ENCODE results near the gene ADRM1.

ADRM1 gene

DNA sequence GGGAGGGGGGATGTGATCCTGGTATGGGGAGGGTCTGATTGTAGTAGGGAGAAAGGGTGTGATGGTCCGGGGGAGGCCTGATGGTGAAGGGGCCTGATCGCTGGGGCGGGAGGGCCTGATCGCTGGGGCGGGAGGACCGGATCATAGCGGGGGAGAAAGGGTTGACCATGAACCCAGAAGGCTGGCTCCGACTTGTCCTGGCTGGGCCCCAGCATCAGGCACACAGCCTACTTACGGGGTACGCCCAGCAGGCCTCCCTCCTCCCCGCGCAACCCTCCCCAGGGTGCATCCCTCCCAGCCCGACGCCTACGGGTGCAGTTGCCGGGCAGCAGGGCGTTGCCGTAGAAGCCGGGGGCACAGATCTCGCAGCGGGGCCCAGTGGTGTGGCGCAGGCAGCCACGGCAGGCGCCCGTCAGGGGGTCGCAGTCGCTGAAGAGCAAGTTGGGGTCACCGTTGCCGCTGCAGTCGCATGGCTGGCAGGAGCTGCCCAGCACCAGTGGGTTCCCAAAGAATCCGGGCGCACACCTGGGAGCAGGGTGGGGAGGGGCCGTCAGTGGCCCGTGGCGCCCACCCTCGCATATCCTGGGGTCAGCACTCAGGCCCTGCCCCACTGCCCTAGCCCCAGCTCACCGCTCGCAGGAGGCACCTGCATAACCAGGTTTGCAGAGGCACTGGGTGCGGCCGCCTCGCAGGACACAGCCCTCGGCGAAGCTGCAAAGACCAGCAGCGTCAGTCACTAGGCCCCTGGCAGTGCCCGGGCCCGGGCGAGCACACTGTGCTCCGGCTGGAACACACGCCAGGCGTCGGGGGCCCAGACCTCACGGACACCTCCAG, 20.6 kb downstream of the ADRM1 start:
- no peak for DNase-seq (ENCODE audit: extremely low read depth in 1 of 2, low read depth in 1 of 2)

DNA sequence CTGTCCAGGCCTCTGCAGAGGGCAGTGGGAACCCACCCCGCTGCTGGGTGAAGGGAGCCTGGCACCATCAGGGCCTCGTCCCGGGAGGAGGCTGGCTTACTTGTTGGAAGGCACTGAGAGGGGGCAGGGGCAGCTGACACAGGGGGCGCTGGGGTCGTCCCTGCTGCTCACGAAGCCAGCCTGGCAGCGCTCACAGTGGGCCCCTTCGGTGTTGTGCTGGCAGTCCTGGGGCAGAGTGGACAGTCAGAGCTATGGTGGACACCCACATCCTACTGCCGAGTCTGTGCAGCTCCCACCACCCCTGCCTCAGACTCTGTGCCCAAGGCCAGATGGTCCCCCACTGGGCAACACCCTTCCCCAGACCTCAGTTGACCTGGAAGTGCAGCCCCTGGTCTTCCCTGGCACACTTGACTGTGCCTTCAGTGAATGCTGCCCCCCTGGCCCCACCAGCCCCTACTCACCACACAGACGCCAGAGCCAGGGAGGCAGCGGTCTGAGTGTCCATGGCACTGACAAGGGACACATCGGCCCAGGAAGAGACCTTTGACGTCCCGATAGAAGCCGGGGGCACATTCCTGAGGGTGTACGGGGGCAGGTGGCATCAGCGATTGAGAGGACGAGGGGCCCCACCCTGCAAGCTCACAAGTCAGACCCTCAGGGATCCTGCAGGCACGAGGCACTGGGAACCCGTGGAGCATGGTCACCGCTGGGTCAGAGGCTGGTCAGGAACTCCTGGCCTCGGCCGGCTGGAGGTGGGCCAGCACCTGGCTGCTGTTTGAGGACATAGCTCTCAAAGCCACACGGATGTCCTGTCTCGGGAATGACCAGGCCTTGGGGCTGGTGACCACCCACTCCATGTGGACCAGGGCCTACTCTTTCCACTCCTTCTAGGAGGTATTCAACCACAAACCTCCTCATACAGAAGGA, 21.4 kb downstream of the ADRM1 start:
- no peak for DNase-seq (ENCODE audit: extremely low read depth in 1 of 2, low read depth in 1 of 2)

DNA sequence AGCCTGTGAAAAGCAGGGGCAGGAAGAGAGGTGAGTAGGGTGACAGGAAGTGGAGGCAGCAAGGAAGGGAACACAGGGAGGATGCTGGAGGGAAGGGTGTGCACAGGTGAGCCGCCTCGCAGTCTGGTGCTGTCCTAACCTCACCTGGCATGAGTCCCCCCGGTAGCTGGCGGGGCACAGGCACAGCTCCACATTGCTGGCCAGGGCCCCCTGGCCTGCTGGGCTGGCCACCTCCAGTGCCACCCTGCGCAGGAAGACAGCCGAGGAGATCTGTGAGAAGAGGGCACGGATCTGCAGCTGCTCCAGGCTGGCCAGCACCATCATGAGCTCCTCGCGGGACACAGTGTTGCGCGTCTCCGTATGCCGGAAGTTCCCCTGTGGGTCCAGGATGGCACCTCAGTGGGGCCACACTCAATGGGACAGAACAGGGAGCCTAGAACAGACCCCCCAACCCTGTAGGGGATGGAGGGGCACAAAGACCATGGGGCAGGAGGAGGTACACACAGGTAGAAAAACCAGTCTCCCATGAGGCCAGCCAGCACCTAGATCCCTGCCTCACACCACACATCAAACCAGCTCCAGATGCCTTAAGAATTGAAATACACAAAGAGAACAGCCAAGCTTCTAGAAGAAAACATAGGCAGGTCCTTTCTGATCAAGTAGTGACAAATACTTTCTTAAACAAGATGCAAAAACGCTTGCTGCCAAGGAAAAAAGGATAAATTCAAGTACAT, 22.5 kb downstream of the ADRM1 start:
- DNase-seq (ENCODE audit: extremely low read depth in 1 of 2, low read depth in 1 of 2), result no peak

DNA sequence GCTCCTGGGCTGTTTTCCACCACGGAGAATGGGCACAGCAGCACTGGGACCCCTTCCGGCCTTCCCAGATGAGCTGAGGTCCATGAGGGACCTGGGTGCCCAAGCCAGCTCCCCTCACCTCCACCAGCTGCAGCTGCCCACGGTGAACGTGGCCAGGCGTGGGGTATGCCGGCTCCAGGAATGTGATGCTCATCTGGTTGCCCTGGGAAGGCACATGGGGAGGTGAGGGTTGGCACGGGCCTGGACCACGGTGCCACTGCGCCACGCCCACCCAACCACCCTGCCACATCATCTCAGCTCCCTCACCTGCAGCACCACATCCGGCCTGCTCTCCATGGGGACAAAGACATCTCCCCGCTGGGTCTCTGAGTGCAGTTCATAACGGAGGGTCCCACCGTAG, 23.8 kb downstream of the ADRM1 start:
- DNase-seq (ENCODE audit: extremely low read depth in 1 of 2, low read depth in 1 of 2), result no peak

DNA sequence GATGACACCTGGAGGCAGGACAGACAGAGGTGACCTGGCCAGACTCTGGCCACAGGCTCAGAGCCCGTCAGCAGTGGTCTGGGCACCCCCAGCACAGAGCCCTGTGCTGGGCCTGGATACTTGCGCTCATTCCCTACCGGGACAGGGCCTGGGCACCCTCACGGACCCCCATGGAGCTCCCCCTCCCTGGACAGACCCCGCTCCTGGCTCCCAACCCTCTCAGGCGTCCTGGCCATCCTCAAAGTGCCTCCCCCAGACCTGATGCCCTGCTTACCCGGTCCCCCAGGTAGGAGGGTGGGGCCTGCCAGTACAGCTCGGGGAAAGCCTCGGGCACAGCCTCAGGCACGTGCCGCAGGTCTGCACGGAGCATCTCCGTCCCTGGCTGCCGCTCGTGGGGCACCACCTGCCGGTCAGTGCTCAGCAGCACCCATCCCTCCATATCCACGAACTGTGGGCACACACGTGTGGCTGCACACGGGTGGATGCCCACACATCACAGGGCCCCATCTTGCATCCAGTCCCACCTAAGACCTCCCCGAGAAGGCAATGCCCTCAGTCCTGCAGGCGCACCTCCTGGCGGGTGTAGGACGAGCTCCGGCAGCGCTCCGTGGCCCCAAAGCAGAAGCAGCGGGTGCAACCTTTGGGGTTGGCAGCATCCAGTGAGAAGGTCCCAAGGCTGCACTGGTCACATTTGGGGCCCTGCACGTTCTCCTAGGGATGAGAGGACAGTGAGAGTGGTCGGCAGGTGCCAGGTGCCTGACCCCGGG, 24.3 kb downstream of the ADRM1 start:
- DNase-seq (ENCODE audit: extremely low read depth in 1 of 2, low read depth in 1 of 2), result no peak

DNA sequence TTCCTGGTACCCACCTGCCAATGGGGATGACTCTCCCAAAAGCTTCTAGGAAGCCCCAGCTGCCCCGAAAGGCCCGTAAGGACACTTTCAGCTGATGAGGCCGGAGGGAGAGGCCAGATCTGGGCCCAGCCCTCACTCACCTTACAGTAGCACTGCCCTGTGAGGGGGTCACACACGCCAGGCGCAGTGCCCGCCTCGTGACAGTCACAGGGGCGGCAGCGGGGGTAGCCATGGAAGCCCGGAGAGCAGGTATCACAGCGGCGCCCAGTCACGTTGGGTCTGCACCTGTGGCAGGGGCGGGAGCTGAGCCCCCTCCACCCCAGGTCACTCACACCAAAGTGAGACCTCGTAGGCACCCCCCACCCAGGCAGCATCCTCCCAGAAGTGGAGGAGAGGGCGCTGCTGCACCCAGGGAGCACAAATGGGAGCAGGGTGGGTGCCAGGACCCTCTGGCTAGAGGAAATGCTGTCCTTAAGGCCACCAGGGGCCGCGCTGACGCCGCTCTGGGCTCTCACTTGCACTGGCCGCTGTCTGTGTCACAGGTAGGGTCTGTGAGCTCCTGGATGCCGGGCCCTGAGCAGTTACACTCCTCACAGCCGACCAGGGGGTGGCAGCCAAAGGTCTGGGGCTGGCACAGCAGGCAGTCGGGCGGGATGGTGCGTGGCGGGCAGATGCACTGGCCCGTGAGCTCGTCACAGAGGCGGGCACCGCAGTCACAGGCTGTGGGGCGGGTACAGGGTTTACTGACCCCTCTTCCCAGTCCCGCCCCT, 25.1 kb downstream of the ADRM1 start:
- DNase-seq (ENCODE audit: extremely low read depth in 1 of 2, low read depth in 1 of 2), result no peak

DNA sequence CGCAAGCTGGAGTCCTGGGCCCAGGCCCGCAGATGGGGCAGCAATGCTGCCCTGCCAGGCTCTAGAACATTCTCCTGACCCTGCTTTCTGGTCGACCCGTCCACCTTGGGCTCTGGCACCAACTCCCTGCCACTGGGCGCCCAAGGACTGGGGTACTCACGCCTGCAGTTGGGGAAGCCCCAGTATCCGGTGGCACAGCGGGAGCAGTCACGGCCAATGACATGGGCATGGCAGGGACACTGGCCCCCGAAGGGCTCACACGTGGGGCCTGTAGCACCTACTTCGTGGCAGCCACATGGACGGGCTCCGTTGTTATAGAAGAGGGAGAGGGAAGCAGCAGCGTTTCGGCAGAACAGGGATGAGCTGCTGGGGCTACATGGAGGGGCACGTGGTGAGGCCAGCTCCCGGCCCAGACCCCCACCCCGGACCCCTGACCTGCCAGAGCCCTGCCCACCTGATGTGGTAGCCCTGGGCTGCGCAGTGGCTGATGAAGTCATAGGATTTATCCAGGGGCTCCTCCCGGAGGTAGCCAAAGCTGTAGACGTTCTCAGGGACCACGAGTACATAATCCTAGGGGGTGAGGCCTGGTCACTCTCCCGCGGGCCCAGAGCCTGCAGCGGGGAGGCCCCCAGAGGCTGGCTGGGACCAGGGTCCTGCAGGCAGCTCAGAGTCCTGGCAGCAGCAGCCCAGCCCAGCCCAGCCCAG, 26.0 kb downstream of the ADRM1 start:
- DNase-seq (ENCODE audit: extremely low read depth in 1 of 2, low read depth in 1 of 2), result no peak

DNA sequence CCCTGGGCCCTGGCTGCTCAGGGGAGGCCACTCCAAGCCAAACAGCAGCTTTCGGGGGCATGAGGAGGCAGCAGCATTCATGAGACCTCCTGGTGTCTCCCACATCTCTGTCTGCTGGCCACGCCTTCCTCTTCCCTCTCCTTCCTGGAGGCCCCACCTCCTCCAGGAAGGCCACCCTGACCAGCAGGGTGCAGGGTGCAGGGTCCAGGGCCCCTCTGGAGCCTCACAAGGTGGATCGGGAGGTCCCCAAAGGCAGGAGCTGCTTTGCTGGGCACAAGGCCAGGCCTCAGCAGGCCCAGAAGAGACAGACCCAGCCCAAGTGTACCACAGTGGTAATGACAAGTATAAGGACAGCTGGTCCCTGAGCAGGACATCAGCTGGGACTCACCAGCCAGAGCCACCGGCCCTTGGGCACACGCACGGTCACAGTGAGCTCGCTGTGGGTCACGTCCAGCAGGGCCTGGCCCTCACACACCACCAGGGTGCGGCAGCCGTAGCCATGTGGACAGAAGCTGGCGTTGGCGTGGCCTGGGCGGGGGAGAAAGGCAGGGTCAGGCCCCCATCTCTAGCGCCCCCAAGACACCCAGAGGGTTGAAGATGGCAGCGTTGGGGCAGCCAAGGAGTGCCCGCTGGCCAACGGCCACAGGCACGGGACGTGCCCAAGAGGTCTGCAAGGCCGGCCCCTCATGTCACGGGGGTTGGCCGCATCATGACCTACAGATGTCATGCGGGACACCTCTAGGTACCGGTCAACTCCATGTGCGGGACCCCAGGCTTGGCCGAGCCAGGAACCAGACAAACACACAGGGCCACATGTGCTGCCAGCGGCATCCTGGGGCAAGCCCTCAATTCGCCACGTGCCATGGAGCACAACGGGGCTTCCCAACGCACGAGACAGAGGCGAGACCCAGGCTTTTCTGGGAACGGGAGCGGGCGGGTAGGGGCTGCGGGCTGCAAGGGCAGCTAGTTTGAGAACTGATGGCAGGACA, 26.9 kb downstream of the ADRM1 start:
- no peak for DNase-seq (ENCODE audit: extremely low read depth in 1 of 2, low read depth in 1 of 2)

DNA sequence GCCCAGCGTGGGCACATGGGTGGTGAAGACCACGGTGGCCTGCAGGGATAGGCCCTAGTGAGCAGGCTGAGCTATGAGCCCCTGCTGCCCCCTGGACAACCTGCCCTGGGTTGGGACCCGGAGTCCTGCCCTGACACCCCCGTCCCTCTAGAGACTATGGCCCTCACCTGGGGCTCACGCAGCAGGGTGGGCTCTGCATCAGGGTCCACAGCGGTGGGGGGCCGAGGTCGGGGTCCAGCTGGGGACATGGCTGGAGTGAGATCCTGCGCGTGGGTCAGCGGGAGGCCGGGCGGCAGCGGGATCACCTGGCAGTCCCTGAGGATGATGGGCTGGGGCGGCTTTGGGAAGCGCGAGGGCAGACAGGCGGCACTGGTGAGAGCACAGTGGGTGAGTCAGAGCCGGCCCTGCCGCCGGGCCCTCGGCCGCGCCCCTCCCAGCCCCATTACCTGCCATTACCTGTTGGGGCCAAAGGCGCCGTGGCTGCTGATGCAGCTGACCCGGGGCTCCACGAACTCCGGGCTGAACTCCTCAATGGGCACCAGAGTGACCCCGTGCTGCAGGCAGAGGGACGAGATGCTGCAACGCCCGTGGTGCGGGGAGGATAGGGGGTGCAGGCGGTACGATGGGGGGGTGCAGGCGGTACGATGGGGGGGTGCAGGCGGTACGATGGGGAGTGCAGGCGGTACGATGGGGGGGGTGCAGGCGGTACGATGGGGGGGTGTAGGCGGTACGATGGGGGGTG, 27.9 kb downstream of the ADRM1 start:
- DNase-seq (ENCODE audit: extremely low read depth in 1 of 2, low read depth in 1 of 2), result no peak

DNA sequence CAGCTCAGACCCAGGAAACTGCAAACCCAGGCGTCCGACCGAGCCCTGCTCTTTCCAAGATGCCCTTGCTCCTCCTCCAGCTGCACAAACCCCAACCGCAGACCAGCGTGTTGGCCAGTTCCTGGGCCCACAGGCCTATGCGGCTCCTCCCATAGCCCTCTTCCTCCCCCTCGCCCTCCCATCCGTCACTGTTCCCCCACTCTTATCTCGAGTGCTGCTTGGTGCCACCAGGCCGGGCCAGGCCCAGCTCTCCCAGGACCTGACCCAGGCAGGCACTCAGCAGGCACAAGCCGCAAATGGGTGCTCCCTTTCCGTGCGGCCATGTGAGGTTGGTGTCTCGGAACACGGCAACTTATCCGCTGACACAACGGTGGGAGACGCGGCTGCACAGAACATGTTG, 28.6 kb downstream of the ADRM1 start:
- no peak for DNase-seq (ENCODE audit: extremely low read depth in 1 of 2, low read depth in 1 of 2)

DNA sequence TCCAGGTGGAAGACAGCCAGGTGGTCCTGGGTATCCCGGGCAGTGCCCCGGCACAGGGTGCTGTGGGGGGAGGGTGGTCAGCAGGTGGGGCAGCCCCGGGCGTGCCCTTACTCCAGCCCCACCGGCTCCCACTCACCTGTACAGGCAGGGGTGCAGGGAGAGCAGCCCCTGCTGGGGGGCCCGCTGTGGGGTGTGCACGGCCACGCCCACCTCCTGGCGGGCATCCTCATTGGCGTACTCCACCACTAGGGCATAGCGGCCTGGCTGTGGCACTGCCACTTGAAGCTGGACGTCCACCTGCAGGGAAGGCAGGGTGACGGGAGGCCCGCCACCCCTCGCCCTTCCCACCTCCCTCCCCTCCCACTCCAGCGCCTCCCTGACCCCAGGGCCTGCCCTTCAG, 29.6 kb downstream of the ADRM1 start:
- no peak for DNase-seq (ENCODE audit: extremely low read depth in 1 of 2, low read depth in 1 of 2)

DNA sequence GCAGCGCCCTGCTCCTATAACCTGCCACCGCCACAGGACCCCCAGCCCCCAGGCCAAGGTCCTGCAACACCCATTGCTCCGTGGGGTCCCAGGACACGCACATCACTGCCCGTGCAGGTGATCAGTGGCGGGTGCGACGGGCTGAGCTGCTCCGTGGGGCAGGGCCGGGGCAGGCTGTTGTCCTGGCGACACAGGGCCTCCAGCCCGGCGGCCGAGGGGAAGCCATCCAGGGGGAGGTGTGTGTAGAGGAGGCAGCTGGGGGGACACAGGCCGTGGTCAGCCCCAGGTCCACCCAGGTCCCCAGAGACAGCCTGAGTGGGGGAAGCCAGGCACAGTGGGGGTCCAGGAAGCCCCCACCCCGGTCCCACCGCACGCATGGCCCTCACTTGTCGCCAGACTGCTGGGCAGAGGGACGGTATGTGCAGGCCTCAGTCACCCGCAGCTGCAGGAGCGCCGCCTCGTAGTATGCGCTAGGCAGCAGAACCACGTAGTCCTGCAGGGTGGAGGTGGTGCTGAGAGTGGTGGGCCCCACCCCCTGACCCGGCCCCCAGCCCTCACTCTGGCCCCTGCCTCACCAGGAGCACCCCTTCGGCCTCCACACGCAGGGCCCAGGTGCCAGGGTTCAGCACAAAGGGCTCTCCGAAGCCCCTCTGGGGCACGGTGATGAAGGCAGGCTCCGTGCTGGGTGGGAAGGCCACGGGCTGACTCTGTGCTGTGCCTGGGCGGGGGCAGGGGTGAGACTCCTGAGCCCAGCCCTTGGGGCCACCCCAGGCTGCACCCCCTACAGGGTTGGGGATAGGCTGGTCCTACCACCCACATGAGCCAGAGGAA, 30.4 kb downstream of the ADRM1 start:
- no peak for DNase-seq (ENCODE audit: extremely low read depth in 1 of 2, low read depth in 1 of 2)

DNA sequence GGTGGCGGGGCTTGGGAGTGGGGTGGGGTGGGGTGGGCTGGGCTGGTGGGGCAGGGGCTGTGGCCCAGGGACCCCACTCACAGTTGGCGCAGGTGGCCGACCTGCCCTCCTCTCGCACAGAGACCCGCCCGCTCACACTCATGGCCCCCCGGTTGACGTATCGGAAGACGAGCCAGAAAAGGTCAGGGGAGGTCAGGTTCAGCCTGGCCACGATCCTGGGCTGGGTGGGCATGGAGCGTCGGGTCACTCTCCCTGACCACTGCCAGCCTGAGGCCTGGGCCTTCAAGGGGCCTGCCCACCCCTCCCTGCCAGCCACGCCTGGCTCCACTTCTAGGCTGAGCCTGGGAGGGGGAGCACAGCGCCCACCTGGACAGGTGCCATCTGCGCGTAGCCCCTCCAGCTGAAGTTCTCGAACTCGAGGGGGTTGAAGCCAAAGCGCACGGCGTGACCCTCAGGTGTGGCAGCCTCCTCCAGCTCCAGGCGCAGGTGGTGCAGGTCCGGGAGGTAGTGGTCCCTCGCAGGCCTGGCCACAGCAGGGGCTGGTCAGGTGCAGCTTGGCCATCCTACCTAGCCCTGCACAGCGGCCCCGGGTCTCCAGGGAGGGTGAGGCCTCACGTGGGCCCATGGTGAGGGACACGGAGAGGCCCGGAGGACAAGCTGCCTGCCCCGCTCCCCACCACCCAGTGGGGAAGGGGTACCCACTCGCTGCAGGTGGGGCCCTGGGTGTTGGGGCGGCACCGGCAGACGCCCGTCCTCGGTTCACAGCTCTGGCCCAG, 31.2 kb downstream of the ADRM1 start:
- DNase-seq (ENCODE audit: extremely low read depth in 1 of 2, low read depth in 1 of 2), result no peak

DNA sequence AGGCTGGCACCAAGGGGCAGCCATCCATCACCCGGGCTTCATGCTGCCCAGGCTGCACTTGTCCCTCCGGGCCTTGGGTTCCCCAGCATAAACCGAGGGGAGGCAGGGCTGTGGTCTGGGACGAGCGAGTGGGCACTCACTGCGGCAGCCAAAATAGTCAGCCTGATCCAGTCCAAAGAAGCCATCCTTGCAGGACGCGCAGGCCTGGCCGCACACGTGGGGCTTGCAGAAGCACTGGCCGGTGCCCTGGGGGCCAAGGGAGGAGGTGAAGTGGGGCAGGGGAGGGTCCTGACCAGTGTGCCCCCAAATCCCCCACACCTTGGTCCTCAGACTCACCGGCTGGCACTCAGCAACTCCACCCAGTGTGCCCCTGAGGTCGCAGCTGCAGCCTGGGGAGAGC, 32.1 kb downstream of the ADRM1 start:
- DNase-seq (ENCODE audit: extremely low read depth in 1 of 2, low read depth in 1 of 2), result no peak

DNA sequence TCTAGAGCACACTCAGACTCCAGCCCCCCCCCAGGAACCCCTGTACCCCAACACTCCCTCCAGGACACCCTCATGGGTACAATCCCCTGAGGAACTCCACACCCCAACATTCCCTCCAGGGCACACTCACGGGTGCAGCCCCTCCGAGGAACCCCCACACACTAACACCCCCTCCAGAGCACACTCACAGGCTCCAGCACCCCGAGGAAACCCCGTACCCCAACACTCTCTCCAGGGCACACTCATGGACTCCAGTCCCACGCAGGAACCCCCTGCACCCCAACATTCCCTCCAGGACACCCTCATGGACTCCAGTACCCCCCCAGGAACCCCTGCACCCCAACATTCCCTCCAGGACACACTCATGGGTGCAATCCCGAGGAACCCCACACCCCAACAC, 32.7 kb downstream of the ADRM1 start:
- DNase-seq (ENCODE audit: extremely low read depth in 1 of 2, low read depth in 1 of 2), result no peak

DNA sequence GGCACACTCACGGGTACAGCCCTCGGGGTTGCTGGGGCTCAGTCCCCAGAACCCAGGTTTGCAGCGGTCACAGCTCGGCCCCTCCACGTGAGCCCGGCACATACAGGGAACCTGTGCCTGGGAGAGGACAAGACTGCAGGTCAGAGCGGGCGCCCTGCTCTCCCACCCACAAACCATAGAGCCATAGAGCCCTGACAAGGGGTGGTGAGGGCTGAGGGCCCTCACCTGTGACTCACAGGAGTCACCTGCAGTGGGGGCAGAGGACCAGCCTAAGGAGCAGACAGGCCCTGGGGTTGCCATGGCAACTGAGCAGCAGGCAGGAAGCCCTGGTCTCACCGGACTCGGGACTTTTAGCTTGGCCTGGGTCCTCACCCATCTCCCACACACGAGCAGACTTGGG, 33.5 kb downstream of the ADRM1 start:
- DNase-seq (ENCODE audit: extremely low read depth in 1 of 2, low read depth in 1 of 2), result no peak
